Right ventricle myocardium superior (tissue), 1 donor: ENCODE data around the gene CYSTM1. TPM values are rescaled to one million over a fixed set of nuclear protein-coding genes. Genes with fewer than 3 reads are reported as not detected.

ENCODE experiments used
- total RNA-seq: library from RNA; stranded (reverse); fragmentation: NEBNext Ultra II Directional; extraction: Animal tissue kit (Norgen Biotek cat#: 25700); gene quantifications from one replicate; pipeline ENCODE4 v1.2.1, GENCODE V29; 2021
- donor health status: DM: no; HTN: yes; CAD: no; lungs with severe emphysema.

Gene CYSTM1
- total RNA-seq, 1 donor from 2014 or later, result 58.3 TPM

Other genes with a start within 250 kb of the CYSTM1 start
- 2.1 TPM for gene NRG2, start 131.9 kb upstream of the CYSTM1 start, total RNA-seq
- 22.2 TPM for gene PURA, start 61.1 kb upstream of the CYSTM1 start, total RNA-seq
- gene IGIP, start 49.3 kb upstream of the CYSTM1 start, total RNA-seq, result 10.4 TPM
- 68.7 TPM for gene PFDN1, start 127.9 kb downstream of the CYSTM1 start, total RNA-seq
- gene HBEGF, start 171.4 kb downstream of the CYSTM1 start, total RNA-seq, result 21.7 TPM
- not detected for gene SLC4A9, start 185.0 kb downstream of the CYSTM1 start, total RNA-seq
- 55.8 TPM for gene ANKHD1, start 226.6 kb downstream of the CYSTM1 start, total RNA-seq